Lower leg skin (tissue), 4 donors: ENCODE results near the gene MINAR2. TPM values are rescaled to one million over a fixed set of nuclear protein-coding genes. Genes with fewer than 3 reads are reported as not detected.

Experiments
- DNase-seq, 2 donors: peaks; one replicate each; pipeline ENCODE4 v3.0.0-alpha.2; 2019; ENCODE audit warnings: low spot score in 2 of 2
- H3K4me3 ChIP-seq: fragments of 200-600 bp; sonication (generic); 2 replicates; pipeline ENCODE4 v1.5.1; 2017; ENCODE audit warnings: mild to moderate bottlenecking, low read depth; ENCODE audit not compliant: poor library complexity, severe bottlenecking
- CTCF ChIP-seq, 3 donors: fragments of 450-650 bp; IDR thresholded peaks; one replicate each; pipeline ENCODE4 v1.5.1; 2016; ENCODE audit warnings: antibody characterized with exemption in 3 of 3, mild to moderate bottlenecking in 3 of 3, moderate library complexity in 2 of 3
- POLR2A ChIP-seq, 2 donors: fragments of 450-650 bp; IDR thresholded peaks; one replicate each; pipeline ENCODE4 v1.6.1; 2016 to 2017; ENCODE audit warnings: antibody characterized with exemption in 2 of 2, mild to moderate bottlenecking in 1 of 2, moderate library complexity in 1 of 2
- WGBS, 2 donors: methylation state at CpG; one replicate each; pipeline ENCODE4 v1.1.5; 2018; 5-methylcytosine and 5-hydroxymethylcytosine counted together
- intact Hi-C: fragments of 100-400 bp; cut with DNase I; formaldehyde crosslinking; loops from one replicate; pipeline ENCODE4 v1.15.0; 2023; ENCODE audit warnings: low total_unique reads
- total RNA-seq, 4 donors: library from RNA; depleted of rRNA; stranded (reverse); fragments of >200 nt; gene quantifications; one replicate each; pipeline ENCODE4 v1.1.0, GENCODE V29; 2016

MINAR2 gene
- total RNA-seq, 4 donors from 2014 or later, result not detected

GRCh38 chr5:129724222-129724621 is 23.7 kb upstream of the MINAR2 start:
- 46 to 52% methylated on average over 2 of the region's 2 CpGs for WGBS, 2 donors
- H3K4me3 ChIP-seq, result no peak overlapping the region
- intact Hi-C loops, result no loop called here
- no peak for DNase-seq
- no peak for TF ChIP-seq POLR2A (IDR thresholded peaks at IDR 0.05)
- TF ChIP-seq CTCF (IDR thresholded peaks at IDR 0.05), result no peak

GRCh38 chr5:129724647-129725046 is 23.2 kb upstream of the MINAR2 start:
- no peak for TF ChIP-seq POLR2A (IDR thresholded peaks at IDR 0.05)
- no peak for TF ChIP-seq CTCF (IDR thresholded peaks at IDR 0.05)
- intact Hi-C loops, result no loop called here
- no peak for DNase-seq
- WGBS, 2 donors, result 79 to 86% methylated on average over 4 of the region's 4 CpGs
- H3K4me3 ChIP-seq, result no peak overlapping the region

GRCh38 chr5:129739773-129740172 is 8.1 kb upstream of the MINAR2 start:
- intact Hi-C loops, result no loop called here
- TF ChIP-seq CTCF (IDR thresholded peaks at IDR 0.05) (no peak), POLR2A (IDR thresholded peaks at IDR 0.05) (no peak)

GRCh38 chr5:129743541-129744187 is 4.2 kb upstream of the MINAR2 start:
- no peak for DNase-seq
- intact Hi-C loops, result no loop called here
- 66 to 75% methylated on average over 2 of the region's 2 CpGs for WGBS, 2 donors
- H3K4me3 ChIP-seq, result no peak overlapping the region
- TF ChIP-seq CTCF (IDR thresholded peaks at IDR 0.05) (no peak), POLR2A (IDR thresholded peaks at IDR 0.05) (no peak)

More at GRCh38 chr5:129739773-129740172, 8.1 kb upstream of the MINAR2 start:
- no peak for DNase-seq
- H3K4me3 ChIP-seq, result no peak overlapping the region
- 62 to 73% methylated on average over 2 of the region's 2 CpGs for WGBS, 2 donors

- no peak for DNase-seq
- H3K4me3 ChIP-seq, result no peak overlapping the region
- 84 to 88% methylated on average over 4 of the region's 4 CpGs for WGBS, 2 donors
- no peak for TF ChIP-seq POLR2A (IDR thresholded peaks at IDR 0.05)
- TF ChIP-seq CTCF (IDR thresholded peaks at IDR 0.05), result no peak
- intact Hi-C loops, result no loop called here
Measured at GRCh38 chr5:129745997-129746396, 1.9 kb upstream of the MINAR2 start.

GRCh38 chr5:129746876-129747275 is 1.0 kb upstream of the MINAR2 start:
- DNase-seq, result no peak
- no peak for TF ChIP-seq POLR2A (IDR thresholded peaks at IDR 0.05)
- no peak overlapping the region for H3K4me3 ChIP-seq
- intact Hi-C loops, result no loop called here
- WGBS, 2 donors, result 72 to 80% methylated on average over 2 of the region's 2 CpGs
